SW 1271 (cell line): ENCODE measurements around the gene CT45A10.
A peak's percentile ranks its signal among the peaks of the same experiment; 100 is the strongest.
"Not testable (repeated sequence)": the region's sequence is repeated elsewhere in the genome, so short reads cannot be mapped to it uniquely, and the experiment has no call there.

Experiments used
- DNase-seq, 2 experiments: peaks; one replicate each; lab custom pipeline; 2025; lab: John Stamatoyannopoulos, UW

The CT45A10 gene

GRCh38 chrX:135893294-135893817 is at the start of gene CT45A10, which contains the start of gene SAGE1:
Gene CT45A10, minus strand, starts transcription at chrX:135893444. Its CDS starts 8,100 bp downstream, at chrX:135885344.
Gene SAGE1, plus strand, starts transcription at chrX:135893716. Its CDS starts 2,527 bp downstream, at chrX:135896243.
- no peak for DNase-seq

GRCh38 chrX:135931644-135932487 is 38.6 kb upstream of the CT45A10 start:
- DNase-seq: peak in 1 of 2 experiments; percentile 31

- DNase-seq: no peak
Observed at GRCh38 chrX:135927897-135928296, 34.7 kb upstream of the CT45A10 start.

- DNase-seq: peak in 1 of 2 experiments; percentile 2
Observed at GRCh38 chrX:135923353-135923752, 30.1 kb upstream of the CT45A10 start.

GRCh38 chrX:135920516-135920915 is 27.3 kb upstream of the CT45A10 start:
- DNase-seq: not testable (repeated sequence)

GRCh38 chrX:135914404-135914803 is 21.2 kb upstream of the CT45A10 start:
- no peak for DNase-seq

- DNase-seq: no peak
Observed at GRCh38 chrX:135910251-135910650, 17.0 kb upstream of the CT45A10 start.

- no peak for DNase-seq
Observed at GRCh38 chrX:135892781-135893180, 463 bp downstream of the CT45A10 start.

- no peak for DNase-seq
Observed at GRCh38 chrX:135890087-135890585, 3.1 kb downstream of the CT45A10 start.

GRCh38 chrX:135888976-135889375 is 4.3 kb downstream of the CT45A10 start:
- DNase-seq: peak in 1 of 2 experiments; percentile 1

GRCh38 chrX:135888230-135888629 is 5.0 kb downstream of the CT45A10 start:
- DNase-seq: not testable (repeated sequence)

- not testable (repeated sequence) for DNase-seq
Observed at GRCh38 chrX:135882741-135883140, 10.5 kb downstream of the CT45A10 start.

GRCh38 chrX:135871712-135872111 is 21.5 kb downstream of the CT45A10 start, which contains the start of gene CT45A9:
Gene CT45A9, minus strand, starts transcription at chrX:135871812. Its CDS starts 3,751 bp downstream, at chrX:135868061.
- DNase-seq: not testable (repeated sequence)

- not testable (repeated sequence) for DNase-seq
Observed at GRCh38 chrX:135854438-135854837, 38.8 kb downstream of the CT45A10 start, which contains the start of gene CT45A8. Gene CT45A8, minus strand, starts transcription at chrX:135854538. Its CDS starts 3,755 bp downstream, at chrX:135850783.

- DNase-seq: not testable (repeated sequence)
Observed at GRCh38 chrX:135837180-135837579, 56.1 kb downstream of the CT45A10 start, which contains the start of gene CT45A7. Gene CT45A7, minus strand, starts transcription at chrX:135837280. Its CDS starts 3,747 bp downstream, at chrX:135833533.
